H1 (cell line): ENCODE data around the gene FKBP1A. TPM values are rescaled to one million over a fixed set of nuclear protein-coding genes. Genes with fewer than 3 reads are reported as not detected.

Experiments
- CTCF ChIA-PET: fragments of 300-600 bp; sonication (Branson Sonifier 250); formaldehyde crosslinking; loops from one replicate; lab custom pipeline; 2021; ENCODE audit not compliant: partially characterized antibody; lab: Charles Lee
- POLR2A ChIA-PET: fragments of 300-600 bp; sonication (Branson Sonifier 250); formaldehyde crosslinking; loops from one replicate; lab custom pipeline; 2021; ENCODE audit warnings: inconsistent platforms; ENCODE audit not compliant: partially characterized antibody; lab: Charles Lee
- DNase-seq, 2 experiments: peaks; one replicate each; pipeline versions ENCODE4 v3.0.0 to v3.0.0-alpha.2; 2010 to 2022; ENCODE audit warnings: low spot score in 2 of 2, low read depth in 1 of 2, mixed read lengths in 1 of 2
- FAIRE-seq: peaks from 2 replicates; lab custom pipeline; 2011; peaks lifted over from hg19 to GRCh38; lab: Jason Lieb, UNC
- H2AFZ ChIP-seq: 2 replicates; pipeline ENCODE4 v1.8.1; 2012; ENCODE audit warnings: low read length, inconsistent platforms
- H2AK5ac ChIP-seq: 2 replicates; pipeline ENCODE4 v1.6.1; 2013; ENCODE audit warnings: low read depth, low read length
- H2BK120ac ChIP-seq: replicated peaks from 2 replicates; pipeline ENCODE3; 2013; ENCODE audit warnings: low read depth, low read length, inconsistent platforms
- H2BK12ac ChIP-seq: 2 replicates; pipeline ENCODE4 v1.6.1; 2013; ENCODE audit warnings: low read depth, low read length
- H2BK15ac ChIP-seq: 2 replicates; pipeline ENCODE4 v1.6.1; 2013; ENCODE audit warnings: low read length
- H2BK20ac ChIP-seq: 2 replicates; pipeline ENCODE4 v1.6.1; 2013; ENCODE audit warnings: low read length
- H2BK5ac ChIP-seq: 2 replicates; pipeline ENCODE4 v1.6.1; 2013; ENCODE audit warnings: low read depth, low read length
- H3K14ac ChIP-seq: 2 replicates; pipeline ENCODE4 v1.6.1; 2013; ENCODE audit warnings: inconsistent platforms; ENCODE audit not compliant: insufficient read length
- H3K18ac ChIP-seq: 2 replicates; pipeline ENCODE4 v1.6.1; 2013; ENCODE audit warnings: low read length; ENCODE audit errors: extremely low read depth
- H3K23ac ChIP-seq: 2 replicates; pipeline ENCODE4 v1.6.1; 2013; ENCODE audit warnings: inconsistent platforms; ENCODE audit not compliant: insufficient read length
- H3K23me2 ChIP-seq: 2 replicates; pipeline ENCODE4 v1.6.1; 2013; ENCODE audit warnings: low read depth, low read length
- H3K27ac ChIP-seq: 2 replicates; pipeline ENCODE4 v1.6.1; 2011; ENCODE audit warnings: low read depth, low read length, inconsistent platforms
- H3K27me3 ChIP-seq, 4 experiments: replicated peaks in 1 of 4; 1 replicate in 1 of 4; 2 replicates in 3 of 4; pipeline versions ENCODE4 v1.6.1 to v1.8.1; 2011 to 2013; ENCODE audit warnings: low read length in 3 of 4, mild to moderate bottlenecking in 3 of 4, inconsistent platforms in 2 of 4, mixed read lengths in 2 of 4, moderate library complexity in 1 of 4; ENCODE audit not compliant: control insufficient read depth in 3 of 4, insufficient read depth in 3 of 4; ENCODE audit errors: extremely low read depth in 1 of 4
- H3K36me3 ChIP-seq, 4 experiments: 2 replicates each; pipeline versions ENCODE4 v1.6.1 to v1.8.1; 2011 to 2013; ENCODE audit warnings: mild to moderate bottlenecking in 4 of 4, low read length in 3 of 4, moderate library complexity in 2 of 4, control low read depth in 1 of 4, inconsistent platforms in 1 of 4; ENCODE audit not compliant: insufficient read depth in 4 of 4, control insufficient read depth in 2 of 4
- H3K4ac ChIP-seq: replicated peaks from 2 replicates; pipeline ENCODE3; 2013; ENCODE audit warnings: low read length, low read depth, mixed read lengths, inconsistent platforms; ENCODE audit not compliant: insufficient read length
- H3K4me1 ChIP-seq, 4 experiments: replicated peaks in 1 of 4; 1 replicate in 1 of 4; 2 replicates in 3 of 4; pipeline versions ENCODE4 v1.6.1 to v1.8.1; 2011 to 2013; ENCODE audit warnings: low read length in 3 of 4, inconsistent platforms in 2 of 4, mixed read lengths in 1 of 4; ENCODE audit not compliant: insufficient read depth in 4 of 4, control insufficient read depth in 3 of 4
- H3K4me2 ChIP-seq, 2 experiments: 2 replicates each; pipeline versions ENCODE4 v1.6.1 to v1.8.1; 2011 to 2013; ENCODE audit warnings: low read depth in 2 of 2, low read length in 2 of 2, control low read depth in 1 of 2, inconsistent platforms in 1 of 2, mild to moderate bottlenecking in 1 of 2; ENCODE audit not compliant: insufficient read depth in 1 of 2
- H3K4me3 ChIP-seq, 4 experiments: fragments of 200-600, 300-600 bp in 1 of 4; sonication (generic), shearing (Covaris generic), sonication (Bioruptor Twin) in 1 of 4; 2 replicates each; pipeline versions ENCODE4 v1.5.1 to v1.8.1; 2011 to 2016; ENCODE audit warnings: low read length in 4 of 4, low read depth in 3 of 4, control low read depth in 2 of 4, inconsistent platforms in 2 of 4, mild to moderate bottlenecking in 2 of 4, mixed read lengths in 1 of 4, moderate library complexity in 1 of 4; ENCODE audit not compliant: insufficient read depth in 2 of 4; ENCODE audit errors: extremely low read depth in 1 of 4
- H3K56ac ChIP-seq: replicated peaks from 2 replicates; pipeline ENCODE3; 2013; ENCODE audit warnings: low read depth, mild to moderate bottlenecking, mixed read lengths, low read length, inconsistent platforms; ENCODE audit not compliant: insufficient read length
- H3K79me1 ChIP-seq: 2 replicates; pipeline ENCODE4 v1.6.1; 2013; ENCODE audit warnings: low read depth, low read length, control low read depth
- H3K79me2 ChIP-seq, 2 experiments: 2 replicates each; pipeline versions ENCODE4 v1.6.1 to v1.8.1; 2012 to 2013; ENCODE audit warnings: low read length in 2 of 2, mild to moderate bottlenecking in 2 of 2, inconsistent platforms in 1 of 2; ENCODE audit not compliant: insufficient read depth in 2 of 2, control insufficient read depth in 1 of 2
- H3K9ac ChIP-seq, 4 experiments: replicated peaks in 1 of 4; 1 replicate in 1 of 4; 2 replicates in 3 of 4; pipeline versions ENCODE4 v1.6.1 to v1.8.1; 2011 to 2013; ENCODE audit warnings: low read depth in 3 of 4, low read length in 3 of 4, control low read depth in 2 of 4, mild to moderate bottlenecking in 2 of 4, moderate library complexity in 2 of 4, inconsistent platforms in 1 of 4; ENCODE audit errors: extremely low read depth in 1 of 4
- H3K9me3 ChIP-seq, 2 experiments: 2 replicates each; pipeline versions ENCODE4 v1.6.1 to v1.8.1; 2012 to 2013; ENCODE audit warnings: mild to moderate bottlenecking in 2 of 2, moderate library complexity in 2 of 2, control low read depth in 1 of 2, inconsistent platforms in 1 of 2, low read depth in 1 of 2, low read length in 1 of 2, mixed read lengths in 1 of 2; ENCODE audit not compliant: insufficient read depth in 2 of 2
- H4K20me1 ChIP-seq, 2 experiments: replicated peaks in 1 of 2; 2 replicates each; pipeline versions ENCODE3 to v1.8.1; 2011 to 2013; ENCODE audit warnings: inconsistent platforms in 2 of 2, low read length in 2 of 2, mild to moderate bottlenecking in 1 of 2; ENCODE audit not compliant: insufficient read depth in 2 of 2, control insufficient read depth in 1 of 2
- H4K5ac ChIP-seq: 2 replicates; pipeline ENCODE4 v1.6.1; 2013; ENCODE audit warnings: low read length, low read depth, mixed read lengths, inconsistent platforms; ENCODE audit not compliant: insufficient read length
- H4K8ac ChIP-seq: 2 replicates; pipeline ENCODE4 v1.8.0; 2013; ENCODE audit warnings: mild to moderate bottlenecking, moderate library complexity, low read length, inconsistent platforms; ENCODE audit not compliant: insufficient read depth; ENCODE audit errors: extremely low read depth
- H4K91ac ChIP-seq: replicated peaks from 2 replicates; pipeline ENCODE3; 2013; ENCODE audit warnings: low read length, mixed read lengths, inconsistent platforms; ENCODE audit not compliant: insufficient read length
- CHD2 ChIP-seq: IDR thresholded peaks from 2 replicates; pipeline ENCODE4 v1.6.1; 2012; ENCODE audit warnings: low read length, improper control_type of control experiment
- NANOG ChIP-seq: IDR thresholded peaks from 2 replicates; pipeline ENCODE4 v1.6.1; 2011; ENCODE audit warnings: low read length, low read depth, mild to moderate bottlenecking, inconsistent platforms; ENCODE audit not compliant: insufficient read depth, poor library complexity, severe bottlenecking
- SIN3A ChIP-seq, 2 experiments: IDR thresholded peaks in 1 of 2; conservative IDR thresholded peaks in 1 of 2; 2 replicates each; pipeline ENCODE4 v1.6.1; 2011 to 2012; ENCODE audit warnings: low read length in 2 of 2, improper control_type of control experiment in 1 of 2, low read depth in 1 of 2, mild to moderate bottlenecking in 1 of 2
- WGBS, 2 experiments: shearing (Covaris generic) in 1 of 2; methylation state at CpG; one replicate each; pipeline versions ENCODE4 v1.1.6 to v1.1.7; 2013 to 2015; ENCODE audit warnings: low lambda C conversion rate in 2 of 2, mixed read lengths in 2 of 2, inconsistent platforms in 1 of 2, low coverage in 1 of 2, missing lambda C conversion rate in 1 of 2; ENCODE audit not compliant: insufficient replicate concordance in 2 of 2, insufficient coverage in 1 of 2, insufficient read length in 1 of 2; ENCODE audit errors: extremely low coverage in 1 of 2, missing lambda C conversion rate in 1 of 2; 5-methylcytosine and 5-hydroxymethylcytosine counted together
- polyA plus RNA-seq, 7 experiments: library from polyadenylated mRNA; depleted of rRNA in 3 of 7; stranded (reverse) in 5 of 7; unstranded in 2 of 7; fragments of >200 nt in 5 of 7; fragments of 200-250 nt in 2 of 7; gene quantifications; 1 replicate in 5 of 7; 2 replicates in 1 of 7; 4 replicates in 1 of 7; pipeline versions ENCODE4 v1.2.1 to v1.2.3, GENCODE V29; 2011 to 2013; ENCODE audit warnings: missing spikeins in 2 of 7, mixed read lengths in 2 of 7
- total RNA-seq: library from RNA; stranded (reverse); fragmentation: NEBNext Ultra II Directional; extraction: Animal tissue kit (Norgen Biotek cat#: 25700); gene quantifications from 2 replicates; pipeline ENCODE4 v1.2.1, GENCODE V29; 2021
- TF ChIP-seq, protein P1 (sequence below): IDR thresholded peaks from 2 replicates; pipeline ENCODE4 v1.6.1; 2012; ENCODE audit warnings: low read length, inconsistent platforms

The FKBP1A gene
- total and polyA plus RNA-seq, 2 of the 8 experiments (the other 6 are each of a cell fraction or from before 2014, with no cell fraction given): 250 to 685 TPM

DNA sequence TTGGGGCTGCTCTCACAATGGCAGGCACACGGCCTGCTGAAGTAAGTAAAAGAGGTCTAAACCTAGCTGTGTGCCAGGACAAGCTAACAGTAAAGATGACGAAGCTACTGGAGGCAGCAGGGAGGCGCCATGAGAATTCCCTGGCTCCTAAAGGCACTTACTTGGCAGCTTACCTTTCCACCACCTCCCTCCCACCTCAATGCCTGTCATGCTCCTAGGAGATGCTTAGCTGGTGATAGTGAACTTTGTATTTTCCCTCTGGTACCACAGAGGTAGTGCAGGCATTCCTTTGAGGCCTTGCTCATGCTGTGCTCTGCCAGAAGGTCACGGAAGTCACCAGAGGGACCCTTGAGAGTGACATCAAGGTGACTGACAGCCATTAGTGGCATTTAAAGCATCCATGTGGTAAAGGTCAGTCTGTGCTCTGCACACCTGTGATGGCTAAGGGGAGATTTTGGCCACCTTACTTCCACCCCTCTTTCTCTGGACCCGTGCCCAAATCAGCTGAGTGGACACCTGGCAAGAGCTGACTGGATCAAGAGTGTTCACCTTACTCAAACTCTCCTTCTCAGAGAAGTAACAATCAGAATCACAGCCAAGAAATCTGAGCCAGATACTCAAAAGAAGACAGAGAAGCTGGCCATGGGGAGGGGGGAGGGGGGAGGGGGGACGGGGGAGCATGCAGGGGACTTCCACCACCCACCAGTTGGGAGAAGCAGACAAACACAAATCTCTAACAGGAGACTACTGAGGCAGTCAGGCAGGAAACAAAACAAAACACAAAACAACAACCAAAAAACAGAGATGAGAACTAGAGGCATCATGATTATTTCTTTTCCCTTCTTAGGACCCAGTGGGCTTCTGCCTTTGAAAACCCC lies 2.9 kb downstream of the FKBP1A start:
- no peak overlapping the region for H3K14ac ChIP-seq

More for the DNA sequence above, 2.9 kb downstream of the FKBP1A start:
- Histone ChIP-seq H2AK5ac (no peak overlapping the region), H3K4me3 (peak overlapping the region in 2 of 4 experiments; percentile 7 to 74; a peak in 3 of 8 replicates), H3K18ac (no peak overlapping the region), H4K8ac (no peak overlapping the region), H3K4ac (no peak overlapping the region), H3K9ac (no peak overlapping the region), H2BK12ac (no peak overlapping the region), H3K56ac (no peak overlapping the region), H4K20me1 (peaks cover 19 to 37% of the 10 kb centered on the region in 2 experiments), H3K23me2 (peaks cover 8% of the 10 kb centered on the region), H4K5ac (no peak overlapping the region), H2AFZ (no peak overlapping the region), H2BK5ac (0 out of 2 replicates have a peak overlapping the region, but pooled peaks have one; percentile 26), H3K23ac (no peak overlapping the region), H2BK20ac (no peak overlapping the region), H3K27me3 (peaks cover 0 to 3% (median 1%) of the 10 kb centered on the region in 4 experiments; a peak in 4 of 7 replicates), H3K79me2 (peaks cover 34 to 75% of the 10 kb centered on the region in 2 experiments), H3K4me2 (peak overlapping the region; percentile 92 to 96), H3K27ac (no peak overlapping the region; the same call in 1 of the 2 replicates), H3K9me3 (no peaks in the 10 kb centered on the region), H2BK15ac (no peak overlapping the region), H3K36me3 (no peaks in the 10 kb centered on the region), H2BK120ac (no peak overlapping the region), H3K79me1 (peaks cover 33% of the 10 kb centered on the region), H3K4me1 (peaks cover 10 to 31% (median 11%) of the 10 kb centered on the region in 4 experiments; a peak in 6 of 7 replicates), H4K91ac (no peak overlapping the region)
- WGBS, 2 experiments: 77% methylated on average over 5 of the region's 6 CpGs; no CpG with 5 or more reads in 1 of the 2 experiments
- TF ChIP-seq SIN3A (conservative IDR thresholded peaks at IDR 0.05 in 1 of 2, IDR thresholded peaks at IDR 0.05 in 1 of 2; ENCODE audit: low read depth in 1 of 2, low read length in 2 of 2) (0 out of 4 replicates have a peak, but pooled peaks of 1 of the 2 experiments have one; percentile 22), NANOG (no peak), CHD2 (no peak)
- TF ChIP-seq, protein P1, sequence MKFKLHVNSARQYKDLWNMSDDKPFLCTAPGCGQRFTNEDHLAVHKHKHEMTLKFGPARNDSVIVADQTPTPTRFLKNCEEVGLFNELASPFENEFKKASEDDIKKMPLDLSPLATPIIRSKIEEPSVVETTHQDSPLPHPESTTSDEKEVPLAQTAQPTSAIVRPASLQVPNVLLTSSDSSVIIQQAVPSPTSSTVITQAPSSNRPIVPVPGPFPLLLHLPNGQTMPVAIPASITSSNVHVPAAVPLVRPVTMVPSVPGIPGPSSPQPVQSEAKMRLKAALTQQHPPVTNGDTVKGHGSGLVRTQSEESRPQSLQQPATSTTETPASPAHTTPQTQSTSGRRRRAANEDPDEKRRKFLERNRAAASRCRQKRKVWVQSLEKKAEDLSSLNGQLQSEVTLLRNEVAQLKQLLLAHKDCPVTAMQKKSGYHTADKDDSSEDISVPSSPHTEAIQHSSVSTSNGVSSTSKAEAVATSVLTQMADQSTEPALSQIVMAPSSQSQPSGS: no peak
- FAIRE-seq: no peak
- ChIA-PET POLR2A (interaction anchor here (0.6 to 2.5 kb wide), 7 partner anchors 10 to 82 kb away, joined by 3 to 10 read pairs (median 4); no protein-coding TSS in a partner anchor), CTCF (interaction anchor here (0.6 to 2.3 kb wide), 8 partner anchors 7 to 107 kb away, joined by 3 to 8 read pairs (median 4); partner anchors contain the start of gene NSFL1C)
- no peak for DNase-seq
